OCI-M1 (cell line): ENCODE data around the gene ADAMTS2.

Experiments
- DNase-seq: peaks from one replicate; lab custom pipeline; 2025; lab: John Stamatoyannopoulos, UW

ADAMTS2 gene

DNA sequence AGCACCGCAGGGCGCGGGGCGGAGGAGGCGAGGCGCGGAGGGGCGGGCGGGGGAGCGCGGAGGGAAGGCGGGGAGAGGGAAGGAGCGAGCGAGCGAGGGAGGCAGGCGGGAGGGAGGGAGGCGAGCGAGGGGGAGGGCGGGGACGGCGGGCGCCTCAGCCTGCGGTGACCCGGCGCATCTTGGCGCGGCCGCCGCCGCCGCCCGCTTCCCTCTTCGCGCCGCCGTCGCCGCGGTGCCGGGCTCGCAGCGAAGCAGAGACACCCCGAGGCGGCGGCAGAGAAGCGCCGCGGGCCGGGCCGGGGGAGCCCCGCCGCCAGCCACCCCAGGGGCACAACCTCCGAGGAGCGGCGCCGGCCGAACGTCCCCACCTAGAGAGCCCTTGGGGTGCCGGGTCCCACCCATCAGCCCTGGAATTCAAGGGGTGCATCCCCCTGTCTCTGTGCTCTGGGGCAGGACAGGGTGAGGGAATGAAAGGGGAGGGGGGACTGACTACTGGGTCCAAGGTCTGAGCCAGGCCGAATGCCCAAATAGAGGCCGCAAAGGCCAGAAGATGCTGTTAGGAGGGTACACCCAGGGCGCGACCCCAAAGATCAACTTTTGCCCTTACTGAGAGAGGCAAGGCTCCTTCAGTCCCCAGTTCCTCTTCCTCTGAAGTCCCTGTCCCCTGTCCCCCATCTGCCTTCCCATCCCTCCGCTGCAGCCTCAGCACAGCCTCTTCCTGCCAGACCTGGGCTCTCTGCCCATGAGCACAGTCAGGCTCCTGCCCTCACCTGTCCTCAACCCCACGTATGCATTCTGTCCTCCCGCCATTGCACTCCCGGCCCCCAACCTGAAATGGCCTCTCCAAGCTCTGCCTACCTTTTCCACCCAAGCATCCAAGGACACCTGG lies at the start of gene ADAMTS2:
TSS of gene ADAMTS2 (minus strand) at position 29 of the 889 bp plus-strand sequence. CDS start 133 bp downstream, outside the sequence.
- no peak for DNase-seq

DNA sequence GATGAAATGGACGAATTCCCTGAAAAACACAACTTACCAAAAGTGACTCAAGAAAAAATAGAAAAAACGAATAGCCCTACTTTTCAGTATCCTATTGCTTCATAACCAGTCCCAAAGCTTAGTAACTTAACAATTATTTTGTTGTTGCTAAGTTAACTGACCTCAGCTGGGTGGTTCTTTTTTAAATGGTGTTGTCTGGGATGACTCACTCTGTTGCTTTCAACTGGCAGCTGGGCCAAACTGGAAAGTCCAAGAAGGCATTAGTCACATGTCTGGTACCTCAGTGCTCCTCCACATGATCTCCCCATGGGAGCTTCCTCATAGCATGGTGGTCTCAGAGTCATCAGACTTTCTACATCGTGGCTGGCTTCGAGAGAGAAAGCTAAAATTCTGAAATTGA lies 47.8 kb upstream of the ADAMTS2 start:
- peak; percentile 8 for DNase-seq

DNA sequence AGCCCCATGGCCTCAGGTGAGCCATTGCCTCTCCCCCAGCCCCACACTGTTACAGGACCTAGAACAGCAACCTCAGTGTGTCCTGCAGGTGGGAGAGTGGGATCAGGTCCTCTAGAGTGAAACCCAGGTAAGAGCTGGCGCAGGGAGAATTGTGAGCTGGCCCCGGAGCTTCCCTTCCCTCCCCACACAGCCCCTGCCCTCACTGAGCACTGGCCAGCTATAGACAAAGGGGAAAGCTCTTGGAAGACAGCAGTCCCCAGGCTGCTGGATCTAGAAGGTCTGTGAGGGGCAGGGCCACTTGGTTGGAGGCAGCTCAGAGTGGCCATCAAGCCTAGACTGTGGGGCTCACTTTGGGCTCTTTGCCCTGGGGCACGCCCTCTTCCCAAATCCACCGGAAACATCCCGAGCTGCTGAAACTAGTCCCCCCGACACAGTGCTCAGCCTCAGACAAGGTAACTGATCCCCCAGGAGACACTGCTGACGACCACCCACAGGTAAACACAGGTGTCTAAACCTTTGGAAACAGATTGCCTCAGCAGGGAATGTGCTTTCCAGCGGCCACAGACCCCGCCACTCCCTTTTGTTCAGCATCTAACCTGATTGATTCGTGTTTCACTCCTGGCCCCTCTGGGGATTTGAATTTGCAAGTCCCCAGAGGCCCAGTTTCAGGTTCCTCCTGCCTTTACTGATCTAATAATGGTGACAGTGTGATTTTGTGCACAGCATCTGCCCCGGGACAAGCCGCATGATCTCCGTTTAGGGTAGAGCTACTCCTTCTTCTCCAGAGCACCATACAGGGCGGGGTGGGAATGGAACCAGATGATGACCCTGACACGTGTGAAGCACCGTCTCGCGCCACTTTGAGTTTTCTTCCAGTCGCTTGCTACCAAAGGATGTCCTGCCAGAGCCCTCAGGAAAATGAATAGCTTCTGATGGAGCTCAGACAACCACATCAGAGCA lies 42.2 kb upstream of the ADAMTS2 start:
- no peak for DNase-seq

DNA sequence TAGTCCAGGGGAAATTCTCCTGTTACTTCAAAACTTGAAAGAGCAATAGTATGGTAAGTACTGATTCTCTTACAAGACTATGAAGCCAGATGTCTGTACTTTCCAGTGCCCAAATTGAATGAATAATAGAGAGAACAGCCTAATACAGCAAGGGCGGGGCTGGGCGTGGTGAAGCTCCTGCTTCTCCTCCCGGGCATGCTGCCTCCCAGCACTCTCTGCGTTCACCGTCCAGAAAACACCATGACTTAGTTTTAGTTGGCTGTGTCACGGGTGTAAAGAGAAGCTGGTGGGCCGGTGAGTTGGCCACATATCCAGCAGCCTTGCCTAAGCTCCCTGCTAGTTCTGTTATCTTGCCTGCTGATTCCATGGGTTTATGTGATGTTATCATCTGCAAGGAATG lies 40.7 kb upstream of the ADAMTS2 start:
- DNase-seq, result no peak

DNA sequence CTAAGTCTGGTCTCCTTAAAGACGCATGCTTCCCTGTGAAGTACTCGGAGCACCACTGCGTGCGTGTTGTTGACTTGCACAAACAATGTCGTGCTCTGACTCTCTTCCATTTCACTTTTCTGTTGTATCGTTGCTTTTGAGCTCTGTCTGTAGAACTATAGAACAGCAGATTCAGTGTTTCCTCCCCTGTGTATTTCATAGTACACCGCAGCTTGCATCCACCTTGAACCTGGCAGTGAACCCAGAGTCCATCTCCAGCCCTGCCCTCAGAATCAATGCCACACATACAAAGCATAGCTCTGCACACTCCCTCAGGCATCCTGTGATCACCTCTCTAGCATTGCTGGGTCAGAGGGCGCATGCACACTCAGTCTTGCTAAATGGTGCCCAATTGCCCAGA lies 37.2 kb upstream of the ADAMTS2 start:
- DNase-seq, result no peak

DNA sequence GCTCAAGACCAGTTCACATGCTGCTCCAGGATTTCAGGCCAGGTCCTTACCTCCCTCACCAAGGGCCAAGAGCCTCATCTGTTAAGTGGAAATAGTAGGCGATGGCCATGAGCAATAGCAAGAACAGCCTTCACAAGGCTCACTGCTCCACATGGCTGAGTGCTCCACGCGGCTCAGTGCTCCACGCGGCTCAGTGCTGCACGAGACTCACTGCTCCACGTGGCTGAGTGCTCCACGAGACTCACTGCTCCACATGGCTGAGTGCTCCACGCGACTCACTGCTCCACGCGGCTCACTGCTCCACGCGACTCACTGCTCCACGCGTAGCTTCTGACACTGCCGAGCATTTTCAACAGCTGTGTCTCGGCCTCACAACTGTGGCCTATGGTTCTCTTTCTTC lies 36.4 kb upstream of the ADAMTS2 start:
- DNase-seq, result no peak

DNA sequence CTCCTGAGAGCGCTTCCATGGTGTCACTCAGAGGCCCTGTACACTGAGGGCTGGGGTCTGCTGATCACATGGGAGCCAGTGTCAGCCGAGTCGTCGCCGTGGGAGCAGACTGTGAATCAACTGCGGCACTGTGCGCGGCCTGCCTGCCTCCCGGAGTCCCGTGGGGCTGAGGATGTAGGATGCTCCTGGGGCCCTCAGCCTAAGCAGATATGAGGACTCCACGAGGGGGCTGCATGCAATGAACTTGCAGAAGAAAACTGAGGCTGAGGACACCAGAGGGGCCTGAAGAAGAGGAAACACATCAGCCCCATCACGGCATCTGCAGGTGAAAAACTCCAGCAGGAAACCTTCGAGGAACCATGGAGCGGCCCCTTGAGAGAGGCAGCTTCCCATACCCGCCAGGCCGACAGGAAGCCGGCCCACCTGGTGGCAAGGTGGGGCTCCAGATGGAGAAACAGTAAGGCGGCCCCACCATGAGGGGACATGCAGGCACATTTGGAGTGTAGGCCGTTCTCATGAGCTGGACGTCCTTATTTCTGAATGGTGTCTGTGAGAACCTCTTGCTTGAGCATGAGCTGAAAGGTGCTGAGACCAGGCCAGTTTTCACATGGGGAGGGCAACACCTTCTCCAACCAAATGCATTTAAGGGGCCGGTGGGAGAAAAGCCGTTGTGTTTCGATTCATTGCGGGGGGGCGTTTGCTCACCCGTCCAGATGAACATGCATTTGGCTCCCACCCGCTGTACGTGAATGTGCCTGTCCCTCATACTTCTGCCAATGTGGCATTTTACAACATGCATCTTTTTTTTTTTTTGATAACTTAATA lies 35.2 kb upstream of the ADAMTS2 start:
- DNase-seq, result no peak

DNA sequence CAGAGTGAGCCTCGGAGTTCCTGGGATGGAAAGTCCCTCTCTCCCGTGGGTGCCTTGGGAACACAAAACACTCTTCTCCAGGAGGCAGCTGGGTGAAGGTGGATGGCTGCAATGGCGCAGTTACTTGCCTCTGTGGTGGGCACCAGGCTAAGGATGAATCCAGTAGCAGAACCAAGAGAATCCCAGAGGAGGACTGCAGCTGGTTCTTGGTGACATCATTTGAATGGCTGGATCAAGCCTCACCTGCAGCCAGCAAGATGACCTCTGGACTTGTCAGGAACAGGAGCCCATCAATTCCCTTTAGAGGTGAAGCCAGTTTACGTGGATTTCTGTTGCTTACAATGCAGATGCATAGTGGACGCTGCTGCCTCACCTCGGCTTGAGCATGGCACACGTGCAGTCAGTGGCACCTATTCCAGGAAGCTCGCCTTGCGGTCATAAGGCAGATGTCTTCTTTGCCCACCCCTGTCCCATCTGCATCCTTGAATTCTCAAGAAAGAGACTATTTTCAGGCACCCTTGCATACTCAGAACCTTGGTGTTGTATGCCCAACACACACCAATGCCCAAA lies 34.1 kb upstream of the ADAMTS2 start:
- DNase-seq, result no peak

DNA sequence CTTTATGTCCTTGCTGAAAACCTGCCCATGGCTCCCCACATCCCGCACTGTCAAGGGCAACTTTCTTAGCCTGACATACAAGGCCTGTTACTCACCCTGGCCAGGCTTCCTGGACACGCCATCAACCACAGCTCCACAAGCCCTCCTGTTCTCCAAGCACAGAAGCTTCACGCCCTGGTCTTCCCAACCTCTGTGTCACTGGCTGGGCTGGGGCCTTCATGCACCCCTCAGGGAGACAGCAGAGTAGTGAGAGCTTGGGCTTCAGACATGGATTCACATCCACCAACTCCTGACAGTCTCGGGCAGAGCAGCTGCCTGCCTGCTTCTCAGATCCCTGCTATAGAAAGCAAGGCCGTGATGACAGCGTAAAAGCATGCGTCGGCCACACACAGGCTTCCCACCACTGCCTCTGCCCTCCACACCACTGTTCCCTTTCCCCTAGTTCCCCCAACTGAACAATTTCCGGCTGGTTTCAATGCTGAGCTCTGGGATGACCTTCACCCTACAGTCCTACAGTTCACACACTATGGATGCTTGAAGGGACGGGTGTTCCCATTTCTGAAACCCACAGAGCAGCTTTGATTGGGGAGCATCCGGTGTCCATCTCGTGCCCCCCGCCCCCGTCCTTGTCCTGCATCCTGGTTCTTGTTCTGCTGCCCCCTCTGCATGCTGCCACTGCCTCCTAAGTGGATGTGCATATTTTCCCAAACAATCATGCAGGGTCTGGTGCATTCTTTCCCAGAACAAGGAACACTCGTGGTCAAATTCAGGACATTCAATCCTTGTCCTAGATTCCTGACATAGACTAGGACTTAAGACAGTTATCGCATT lies 33.4 kb upstream of the ADAMTS2 start:
- DNase-seq, result no peak

DNA sequence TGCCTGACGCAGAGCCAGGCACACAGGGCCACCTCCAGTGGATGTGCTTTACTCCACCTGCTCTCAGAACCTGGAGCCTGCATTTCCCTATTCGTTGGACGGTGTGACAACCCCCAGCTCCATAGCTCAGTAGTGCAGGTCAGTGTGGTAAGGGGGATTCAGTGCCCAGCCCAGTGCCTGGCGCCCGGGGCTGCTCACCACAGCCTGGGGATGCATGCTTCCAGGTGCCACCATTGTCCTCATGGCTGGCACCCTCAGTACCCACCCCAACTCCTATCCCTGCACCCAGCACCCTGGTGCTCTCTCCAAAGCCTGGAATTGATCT lies 32.8 kb upstream of the ADAMTS2 start:
- no peak for DNase-seq

DNA sequence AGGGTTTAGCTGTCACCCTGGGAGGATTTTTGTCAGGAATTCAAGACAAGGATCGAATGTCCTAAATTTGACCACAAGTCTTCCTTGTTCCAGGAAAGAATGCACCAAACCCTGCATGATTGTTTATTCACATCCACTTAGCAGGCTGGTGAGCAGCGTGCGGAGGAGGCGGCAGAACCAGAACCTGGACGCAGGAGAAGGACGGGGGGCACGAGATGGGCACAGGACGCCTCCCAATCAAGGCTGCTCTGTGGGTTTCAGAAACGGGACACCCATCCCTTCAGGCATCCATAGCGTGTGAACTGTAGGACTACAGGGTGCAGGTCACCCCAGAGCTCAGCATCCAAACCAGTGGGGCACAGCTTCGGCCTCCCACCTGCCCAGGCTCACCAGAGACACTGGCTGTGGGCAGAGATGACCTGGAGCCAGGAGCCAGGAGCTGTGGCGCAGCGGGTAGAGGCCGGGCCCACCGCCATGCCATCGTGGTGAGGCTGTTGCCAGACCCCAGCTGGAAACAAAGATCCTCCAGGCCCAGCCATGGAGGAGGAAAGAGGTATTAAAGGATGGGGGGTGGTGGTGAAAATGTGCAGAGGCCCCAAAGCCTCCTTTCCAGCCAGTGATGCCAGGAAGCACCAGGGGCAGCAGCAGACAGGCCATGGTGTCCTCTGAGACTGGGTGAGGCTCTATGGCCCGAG lies 32.3 kb upstream of the ADAMTS2 start:
- no peak for DNase-seq

DNA sequence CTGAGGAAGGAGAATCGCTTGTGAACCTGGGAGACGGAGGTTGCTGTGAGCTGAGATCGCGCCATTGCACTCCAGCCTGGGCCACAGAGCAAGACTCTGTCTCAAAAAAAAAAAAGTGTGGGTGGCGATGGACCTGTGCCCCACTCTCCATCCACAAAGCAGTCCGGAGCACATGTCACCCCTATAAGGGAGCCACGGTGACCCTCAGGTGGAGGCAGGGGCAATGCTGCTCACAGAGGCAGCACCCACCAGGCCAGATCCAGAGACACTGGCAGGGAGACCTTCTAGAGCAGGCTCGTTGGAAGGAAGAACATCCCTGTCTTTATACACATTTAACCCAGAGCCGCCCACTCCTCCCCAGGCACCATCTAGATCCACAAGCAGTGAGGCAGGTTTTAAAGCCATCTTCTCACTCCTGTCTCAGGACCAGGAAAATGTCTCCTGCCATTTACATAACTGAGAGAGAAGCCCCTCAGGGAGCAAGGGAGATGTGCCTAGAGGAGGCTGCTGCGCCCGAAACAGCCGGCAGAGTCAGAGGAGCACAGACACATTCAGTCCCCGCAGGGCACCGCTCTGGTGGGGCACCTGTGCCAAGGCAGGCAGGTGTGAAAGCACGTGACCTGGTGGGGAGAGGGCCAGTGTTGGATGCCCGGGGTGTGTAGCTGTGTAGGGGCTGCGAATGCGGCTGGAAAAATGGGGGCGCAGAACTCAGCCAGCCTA lies 31.6 kb upstream of the ADAMTS2 start:
- DNase-seq, result no peak

DNA sequence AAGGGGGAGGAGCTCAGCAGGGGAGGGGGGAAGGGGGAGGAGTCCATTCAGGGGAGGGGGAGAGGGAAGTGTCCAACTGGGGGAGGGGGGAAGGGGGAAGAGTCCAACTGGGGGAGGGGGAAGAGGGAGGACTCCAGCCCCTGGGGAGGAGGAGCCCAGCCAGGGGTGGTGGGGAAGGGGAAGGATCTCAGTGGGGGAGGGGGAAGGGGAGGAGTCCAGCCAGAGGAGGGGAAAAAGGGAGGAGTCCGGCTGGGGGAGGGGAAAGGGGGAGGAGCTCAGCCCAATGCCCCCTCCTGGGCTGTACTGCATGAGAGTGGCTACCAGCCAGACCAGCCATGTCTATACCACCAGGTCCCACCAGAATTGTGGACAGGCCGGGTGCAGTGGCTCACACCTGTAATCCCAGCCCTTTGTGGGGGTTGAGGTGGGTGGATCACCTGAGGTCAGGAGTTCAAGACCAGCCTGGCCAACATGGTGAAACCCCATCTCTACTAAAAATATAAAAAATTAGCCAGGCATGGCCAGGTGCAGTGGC lies 30.6 kb upstream of the ADAMTS2 start:
- no peak for DNase-seq

DNA sequence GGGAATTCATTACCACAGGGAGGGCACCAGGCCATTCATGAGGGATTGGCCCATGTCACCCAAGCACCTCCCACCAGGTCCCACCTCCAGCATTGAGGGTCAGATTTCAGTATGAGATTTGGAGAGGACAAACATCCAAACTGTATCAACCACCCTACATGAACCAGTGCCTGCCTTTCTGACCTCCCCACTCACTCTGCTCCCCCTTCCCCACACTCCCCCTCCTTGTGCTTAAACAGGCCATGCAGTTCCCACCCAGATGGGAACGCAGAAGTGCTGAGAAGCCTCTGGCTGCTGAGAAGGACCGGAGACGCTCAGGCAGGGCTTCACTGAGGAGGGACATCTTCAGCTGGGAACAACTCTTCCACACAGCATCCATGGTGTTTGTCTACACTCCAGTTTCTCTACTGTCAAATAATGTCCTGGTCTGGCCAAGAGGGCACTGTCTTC lies 30.0 kb upstream of the ADAMTS2 start:
- DNase-seq, result no peak

DNA sequence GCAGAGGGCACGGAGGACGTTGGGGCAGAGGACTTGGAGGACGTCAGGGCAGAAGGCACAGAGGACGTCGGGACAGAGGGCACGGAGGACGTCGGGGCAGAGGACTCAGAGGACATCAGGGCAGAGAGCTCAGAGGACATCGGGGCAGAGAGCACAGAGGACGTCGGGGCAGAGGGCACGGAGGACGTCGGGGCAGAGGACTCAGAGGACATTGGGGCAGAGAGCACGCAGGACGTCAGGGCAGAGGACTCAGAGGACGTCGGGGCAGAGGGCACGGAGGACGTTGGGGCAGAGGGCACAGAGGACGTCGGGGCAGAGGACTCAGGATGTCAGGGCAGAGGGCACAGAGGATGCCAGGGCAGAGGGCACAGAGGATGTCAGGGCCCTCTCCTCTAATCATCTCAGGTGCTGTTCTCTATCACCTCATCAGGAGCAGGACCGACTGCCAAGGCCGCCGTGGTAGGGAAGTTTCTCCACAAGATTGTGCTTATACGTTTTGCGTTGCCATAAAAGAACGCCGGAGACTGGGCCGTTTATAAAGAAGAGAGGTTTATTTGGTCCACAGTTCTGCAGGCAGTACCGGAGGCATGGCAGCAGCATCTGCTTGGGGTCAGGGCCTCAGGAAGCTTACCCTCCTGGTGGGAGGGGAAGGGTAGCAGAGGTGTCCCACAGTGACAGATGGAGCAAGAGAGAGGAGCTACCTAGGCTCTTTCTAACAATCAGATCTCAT lies 29.4 kb upstream of the ADAMTS2 start:
- no peak for DNase-seq

DNA sequence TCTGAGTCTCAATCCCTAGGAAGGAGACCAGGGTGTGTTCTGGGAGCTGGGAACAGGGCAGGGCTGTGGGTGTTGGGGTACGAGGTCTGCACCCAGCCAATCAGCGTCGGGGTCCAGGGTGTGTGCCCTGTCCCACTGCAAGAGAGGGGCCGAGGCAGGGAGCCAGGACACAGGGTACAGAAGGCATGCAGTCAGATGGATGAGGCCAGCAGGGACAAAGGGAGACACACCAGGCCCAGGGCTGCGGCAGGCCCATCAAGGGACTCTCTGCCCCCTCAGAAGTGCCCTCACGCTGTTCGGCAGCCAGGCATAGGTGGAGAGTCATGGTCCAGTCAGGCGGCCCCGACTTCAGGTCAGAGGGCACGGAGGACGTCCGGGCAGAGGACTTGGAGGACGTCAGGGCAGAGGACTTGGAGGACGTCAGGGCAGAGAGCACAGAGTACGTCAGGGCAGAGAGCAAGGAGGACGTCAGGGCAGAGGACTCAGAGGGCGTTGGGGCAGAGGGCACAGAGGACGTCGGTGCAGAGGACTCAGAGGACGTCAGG lies 28.8 kb upstream of the ADAMTS2 start:
- DNase-seq, result no peak

DNA sequence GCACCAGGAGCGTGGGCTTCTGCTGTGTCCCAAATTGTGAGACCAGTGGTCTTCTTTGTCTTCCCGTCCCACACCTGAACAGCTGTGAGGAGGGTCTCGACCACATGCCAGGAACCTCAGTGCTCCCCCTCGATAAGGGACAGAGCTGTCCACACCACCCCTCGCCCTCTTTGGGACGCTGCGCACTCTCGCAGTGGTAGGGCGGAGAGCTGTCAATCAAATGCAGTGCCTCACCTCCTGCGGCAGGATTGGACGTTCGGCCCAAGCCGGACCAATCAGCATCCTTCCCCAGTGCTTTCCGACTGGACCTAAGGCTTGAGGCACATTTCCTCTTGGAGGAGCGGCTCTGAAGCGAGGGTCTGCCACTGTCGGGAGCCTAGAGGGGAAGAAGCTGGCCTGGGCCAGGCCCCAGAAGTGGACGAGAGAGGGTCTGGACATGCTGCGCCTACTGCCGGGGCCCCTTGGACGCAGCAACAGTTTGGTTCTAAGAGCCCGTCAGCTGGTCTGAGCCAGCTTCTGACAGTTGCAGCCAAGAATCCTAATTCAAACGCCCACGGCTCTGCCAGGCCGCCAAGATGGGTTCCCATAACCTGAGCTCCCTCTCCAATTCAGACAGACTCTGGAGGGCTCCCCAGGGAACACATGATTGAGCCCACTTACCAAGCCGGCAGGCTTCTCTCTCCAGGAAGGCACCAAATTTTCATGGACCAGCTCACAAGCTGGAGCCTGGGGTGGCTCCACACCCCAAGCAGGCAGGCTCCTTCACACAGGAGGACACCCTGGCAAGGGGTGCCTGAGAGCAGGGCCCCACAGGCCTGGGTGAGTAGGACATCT lies 28.1 kb upstream of the ADAMTS2 start:
- no peak for DNase-seq
